ENCODE measurements around the gene SRSF11. TPM values are rescaled to one million over a fixed set of nuclear protein-coding genes. Genes with fewer than 3 reads are reported as not detected.
A peak's percentile ranks its signal among the peaks of the same experiment; 100 is the strongest.

The SRSF11 gene
- polyA plus RNA-seq, 1 experiment: 287 TPM

GRCh38 chr1:70220517-70221237 is 503 bp upstream of the SRSF11 start:
- H3K27me3 ChIP-seq (ENCODE audit: control insufficient read depth, insufficient read depth, low read length): no peaks in the 10 kb centered on the region
- no peaks in the 10 kb centered on the region for H3K9me3 ChIP-seq (ENCODE audit: control insufficient read depth, insufficient read depth, low read length)
- H3K4me3 ChIP-seq (ENCODE audit: low read depth, low read length): peak overlapping the region; percentile 75
- no peak for TF ChIP-seq CTCF (IDR thresholded peaks at IDR 0.05; ENCODE audit: low read depth, low read length)
- CTCF ChIA-PET: no interaction called here
- H3K27ac ChIP-seq (ENCODE audit: low read depth, low read length): no peak overlapping the region
- POLR2A ChIA-PET: interaction anchor here (0.7 to 1.5 kb wide), 8 partner anchors 10 to 193 kb away, joined by 4 to 11 read pairs (median 8); partner anchors contain the start of genes ANKRD13C, CTH and LRRC40
- DNase-seq (ENCODE audit: low read depth, low spot score): no peak

GRCh38 chr1:70222716-70223235 is 1.6 kb downstream of the SRSF11 start:
- no peak for DNase-seq (ENCODE audit: low read depth, low spot score)
- TF ChIP-seq CTCF (IDR thresholded peaks at IDR 0.05; ENCODE audit: low read depth, low read length): no peak
- ChIA-PET CTCF (interaction anchor here (0.8 kb wide), 1 partner anchor 80 kb away, joined by 3 read pairs; no protein-coding TSS in a partner anchor), POLR2A (no interaction called here)
- Histone ChIP-seq H3K27me3 (ENCODE audit: control insufficient read depth, insufficient read depth, low read length) (no peaks in the 10 kb centered on the region), H3K27ac (ENCODE audit: low read depth, low read length) (no peak overlapping the region), H3K9me3 (ENCODE audit: control insufficient read depth, insufficient read depth, low read length) (no peaks in the 10 kb centered on the region), H3K4me3 (ENCODE audit: low read depth, low read length) (peak overlapping the region; percentile 75)

- no peaks in the 10 kb centered on the region for H3K27me3 ChIP-seq (ENCODE audit: control insufficient read depth, insufficient read depth, low read length)
- H3K4me3 ChIP-seq (ENCODE audit: low read depth, low read length): no peak overlapping the region
- ChIA-PET POLR2A (no interaction called here), CTCF (no interaction called here)
- no peaks in the 10 kb centered on the region for H3K9me3 ChIP-seq (ENCODE audit: control insufficient read depth, insufficient read depth, low read length)
- DNase-seq (ENCODE audit: low read depth, low spot score): no peak
- no peak for TF ChIP-seq CTCF (IDR thresholded peaks at IDR 0.05; ENCODE audit: low read depth, low read length)
- no peak overlapping the region for H3K27ac ChIP-seq (ENCODE audit: low read depth, low read length)
These were observed 3.8 kb downstream of the SRSF11 start for GRCh38 chr1:70224954-70225353.

GRCh38 chr1:70227439-70227838 is 6.3 kb downstream of the SRSF11 start:
- ChIA-PET POLR2A (no interaction called here), CTCF (no interaction called here)
- H3K9me3 ChIP-seq (ENCODE audit: control insufficient read depth, insufficient read depth, low read length): no peaks in the 10 kb centered on the region
- H3K4me3 ChIP-seq (ENCODE audit: low read depth, low read length): no peak overlapping the region
- no peak for TF ChIP-seq CTCF (IDR thresholded peaks at IDR 0.05; ENCODE audit: low read depth, low read length)
- no peaks in the 10 kb centered on the region for H3K27me3 ChIP-seq (ENCODE audit: control insufficient read depth, insufficient read depth, low read length)
- DNase-seq (ENCODE audit: low read depth, low spot score): no peak
- H3K27ac ChIP-seq (ENCODE audit: low read depth, low read length): no peak overlapping the region

- H3K27ac ChIP-seq (ENCODE audit: low read depth, low read length): no peak overlapping the region
- H3K9me3 ChIP-seq (ENCODE audit: control insufficient read depth, insufficient read depth, low read length): no peaks in the 10 kb centered on the region
- no peak for TF ChIP-seq CTCF (IDR thresholded peaks at IDR 0.05; ENCODE audit: low read depth, low read length)
- ChIA-PET POLR2A (no interaction called here), CTCF (interaction anchor here (0.7 to 1.1 kb wide), 2 partner anchors 95 to 192 kb away, joined by 4 to 5 read pairs; no protein-coding TSS in a partner anchor)
- H3K4me3 ChIP-seq (ENCODE audit: low read depth, low read length): no peak overlapping the region
- no peak for DNase-seq (ENCODE audit: low read depth, low spot score)
- no peaks in the 10 kb centered on the region for H3K27me3 ChIP-seq (ENCODE audit: control insufficient read depth, insufficient read depth, low read length)
These were observed 7.5 kb downstream of the SRSF11 start for GRCh38 chr1:70228670-70229069.

All from AG04450 (cell line).